Activated CD4-positive, alpha-beta T cell treated with anti-CD3 and anti-CD28 coated beads for 1 hour (primary cell): ENCODE data around the gene MT4.
A peak's percentile ranks its signal among the peaks of the same experiment; 100 is the strongest.
"Not testable (repeated sequence)": the region's sequence is repeated elsewhere in the genome, so short reads cannot be mapped to it uniquely, and the experiment has no call there.

Experiments used
- DNase-seq: peaks from one replicate; pipeline ENCODE4 v3.0.0-alpha.2; 2020

Gene MT4

DNA sequence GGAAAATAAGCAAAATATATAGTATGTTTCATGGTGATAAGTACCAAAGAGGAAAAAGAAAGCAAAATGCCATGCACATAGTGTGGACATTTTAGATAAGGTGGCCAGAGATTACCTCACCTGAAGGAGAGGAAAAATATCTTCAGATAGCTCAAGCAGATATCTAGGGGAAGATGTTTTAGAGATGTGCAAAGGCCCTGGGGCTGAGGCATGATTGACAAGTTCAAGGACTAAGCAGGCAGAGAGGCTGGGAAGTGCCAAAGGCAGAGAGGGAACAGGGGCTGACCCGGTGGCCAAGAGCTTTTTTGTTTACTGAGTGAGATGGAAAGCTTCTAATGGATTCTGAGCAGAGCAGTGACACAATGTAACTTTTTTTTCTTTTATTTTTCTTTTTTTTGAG, 4.4 kb upstream of the MT4 start:
- DNase-seq = no peak

DNA sequence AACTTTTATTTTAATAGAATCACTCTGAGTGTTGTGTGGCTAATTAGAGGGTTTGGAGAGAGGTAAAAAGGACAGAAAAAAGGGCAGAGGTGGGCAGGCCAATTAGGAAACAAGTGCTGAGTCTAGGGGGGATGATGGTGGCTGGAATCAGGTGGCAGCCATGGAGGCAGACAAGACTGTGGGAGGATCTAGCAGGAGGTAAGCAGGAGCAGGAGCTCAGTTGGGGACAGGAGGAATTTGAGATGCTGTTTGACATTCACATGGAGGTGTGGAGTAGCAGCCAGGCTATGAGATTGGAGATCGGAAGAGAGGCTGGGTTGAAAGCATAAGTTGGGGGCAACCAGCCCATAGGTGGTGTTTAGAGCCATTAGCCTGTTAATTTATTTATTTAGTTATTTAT, 3.7 kb upstream of the MT4 start:
- DNase-seq = no peak

DNA sequence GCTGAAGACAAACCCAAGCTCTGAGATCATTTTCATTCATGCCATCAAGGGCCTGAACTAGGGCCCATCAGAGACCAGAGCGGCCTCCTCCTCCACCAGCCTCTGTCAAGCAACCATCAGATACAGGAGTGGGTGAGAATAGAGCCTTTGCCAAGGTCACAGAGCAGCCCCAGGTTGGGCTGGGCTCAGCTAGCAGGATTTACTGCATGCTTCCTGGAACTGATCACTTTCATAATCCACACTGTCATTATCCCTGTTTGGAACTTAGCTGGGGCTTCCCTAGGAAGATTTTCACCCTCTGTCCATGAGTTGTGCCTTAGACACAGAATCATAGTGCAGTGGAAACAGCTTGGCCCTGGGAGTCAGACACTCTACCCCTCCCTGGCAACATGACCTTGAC, 5.1 kb downstream of the MT4 start:
- DNase-seq = no peak

DNA sequence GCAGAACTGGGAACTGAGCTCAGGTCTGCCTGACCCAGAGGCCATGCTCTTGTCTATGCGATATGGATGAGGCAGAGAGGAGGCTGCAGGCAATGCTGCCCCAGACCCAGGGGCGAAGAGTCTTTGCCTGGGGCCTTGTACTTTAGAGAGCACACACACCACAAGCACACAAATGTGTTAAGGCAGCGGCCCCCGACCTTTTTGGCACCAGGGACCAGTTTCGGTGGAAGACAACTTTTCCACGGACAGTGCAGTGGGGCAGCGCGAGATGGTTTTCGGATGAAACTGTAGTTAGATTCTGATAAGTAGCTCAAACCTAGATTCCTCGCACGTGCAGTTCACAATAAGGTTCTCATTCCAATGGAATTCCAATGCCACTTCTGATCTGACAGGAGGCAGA, 6.7 kb downstream of the MT4 start:
- no peak for DNase-seq

DNA sequence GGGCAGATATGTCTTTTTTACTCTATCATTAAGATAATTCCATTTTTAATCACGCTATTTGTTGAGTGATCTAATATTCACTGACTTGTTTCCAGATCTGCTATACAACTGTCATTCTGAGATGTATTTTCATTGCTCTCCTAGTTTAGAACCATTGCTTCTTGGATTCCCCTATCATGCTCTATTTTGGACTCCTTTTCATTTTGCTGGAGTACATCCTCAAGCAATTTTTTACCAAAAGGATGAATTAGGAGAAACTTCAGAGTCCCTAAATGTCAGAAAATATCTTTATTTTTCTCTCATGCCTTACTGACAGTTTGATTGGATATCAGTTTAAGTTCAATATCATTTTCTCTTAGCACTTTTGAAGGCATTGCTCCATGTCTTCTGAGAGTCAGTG, 9.8 kb downstream of the MT4 start:
- no peak for DNase-seq

DNA sequence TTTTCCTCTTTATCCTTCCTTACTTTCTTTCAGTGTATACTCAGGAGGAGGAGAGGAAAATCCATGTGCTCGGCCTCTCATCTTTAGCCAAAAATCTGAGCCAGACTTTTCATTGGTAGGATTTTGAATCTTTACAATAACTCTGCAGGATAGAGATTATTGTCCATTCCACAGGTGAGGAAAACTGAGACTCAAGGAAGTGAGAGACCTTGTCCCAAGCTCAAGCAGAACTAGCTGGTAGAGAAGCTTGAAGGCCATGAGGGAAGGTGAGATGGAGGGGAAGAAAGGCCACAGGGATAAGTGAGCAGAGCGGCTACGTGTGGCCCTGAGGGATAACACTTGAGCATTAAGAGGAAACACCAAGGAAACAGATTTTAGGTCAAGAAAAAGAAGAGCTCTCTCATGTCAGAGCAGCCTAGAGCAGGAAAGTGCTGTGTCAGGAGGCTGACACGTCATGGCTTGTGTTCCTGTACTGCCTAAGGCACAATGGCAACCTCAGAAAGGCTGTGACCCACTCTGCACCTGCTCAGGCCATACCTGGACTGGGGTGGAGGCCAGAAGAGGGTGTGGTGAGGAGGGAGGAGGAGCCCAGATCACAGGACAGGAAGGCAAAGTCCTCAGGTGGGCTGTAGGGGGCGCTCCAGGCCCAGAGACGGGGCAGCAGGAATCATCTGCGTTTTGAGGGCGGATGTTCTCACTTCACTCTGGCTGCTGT, 11.9 kb downstream of the MT4 start:
- peak; percentile 79 for DNase-seq

DNA sequence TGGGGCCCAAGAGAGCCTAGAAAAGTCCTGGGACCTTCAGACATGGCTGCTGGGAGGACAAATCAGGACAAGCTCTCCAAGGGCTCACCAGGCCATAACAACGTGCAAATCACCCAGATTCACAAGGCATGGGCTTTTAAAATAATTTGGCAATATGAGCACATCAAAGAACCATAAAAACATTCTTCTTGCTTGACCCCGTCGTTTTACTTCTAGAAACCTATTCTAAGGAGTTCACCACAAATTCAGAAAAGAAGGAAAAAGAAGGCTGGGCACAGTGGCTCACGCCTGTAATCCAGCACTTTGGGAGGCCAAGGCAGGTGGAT, 12.4 kb downstream of the MT4 start:
- no peak for DNase-seq

DNA sequence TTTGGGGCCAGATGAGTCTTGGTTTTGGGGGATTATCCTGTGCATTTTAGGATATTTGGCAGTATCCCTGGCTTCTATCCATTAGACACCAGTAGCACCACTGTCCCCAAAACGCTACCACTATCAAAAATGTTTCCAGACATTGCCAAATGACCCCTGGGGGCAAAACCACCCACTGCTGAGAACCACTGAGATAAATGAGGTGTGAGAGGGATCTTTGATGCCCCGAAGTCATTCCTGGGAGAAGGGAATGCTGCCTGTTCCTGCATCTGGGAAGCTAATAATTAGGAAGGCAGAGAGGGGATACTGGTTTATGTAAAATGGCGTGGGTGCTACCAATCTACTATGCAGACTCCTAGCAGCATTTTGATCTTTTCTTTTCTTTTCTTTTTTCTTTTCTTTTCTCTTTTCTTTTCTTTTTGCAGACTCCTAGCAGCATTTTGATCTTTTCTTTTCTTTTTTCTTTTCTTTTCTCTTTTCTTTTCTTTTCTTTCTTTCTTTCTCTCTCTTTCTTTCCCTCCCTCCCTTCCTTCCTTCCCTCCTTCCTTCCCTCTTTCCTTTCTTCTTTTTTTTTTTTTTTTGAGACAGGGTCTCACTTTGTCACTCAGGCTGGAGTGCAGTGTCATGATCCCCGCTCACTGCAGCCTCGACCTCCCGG, 15.6 kb downstream of the MT4 start:
- DNase-seq = no peak

DNA sequence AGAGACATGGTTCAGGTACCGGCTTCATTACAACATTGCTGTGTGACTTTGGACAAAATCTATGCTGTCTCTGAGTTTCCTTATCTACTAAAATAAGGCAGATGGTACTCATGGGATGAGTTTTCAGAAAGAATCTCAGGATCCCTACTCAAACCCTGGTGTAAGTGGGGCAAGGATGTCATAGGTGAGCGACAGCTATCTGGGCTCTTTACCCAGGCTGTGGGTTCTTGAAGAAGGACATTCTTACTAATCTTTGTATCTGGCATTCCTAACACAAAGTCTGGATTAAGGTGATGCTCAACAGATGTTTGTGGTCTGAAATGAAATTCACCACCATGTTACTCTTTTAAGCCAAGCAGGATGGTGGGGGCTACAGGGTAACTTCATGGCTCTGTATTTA, 18.0 kb downstream of the MT4 start:
- DNase-seq = not testable (repeated sequence)

DNA sequence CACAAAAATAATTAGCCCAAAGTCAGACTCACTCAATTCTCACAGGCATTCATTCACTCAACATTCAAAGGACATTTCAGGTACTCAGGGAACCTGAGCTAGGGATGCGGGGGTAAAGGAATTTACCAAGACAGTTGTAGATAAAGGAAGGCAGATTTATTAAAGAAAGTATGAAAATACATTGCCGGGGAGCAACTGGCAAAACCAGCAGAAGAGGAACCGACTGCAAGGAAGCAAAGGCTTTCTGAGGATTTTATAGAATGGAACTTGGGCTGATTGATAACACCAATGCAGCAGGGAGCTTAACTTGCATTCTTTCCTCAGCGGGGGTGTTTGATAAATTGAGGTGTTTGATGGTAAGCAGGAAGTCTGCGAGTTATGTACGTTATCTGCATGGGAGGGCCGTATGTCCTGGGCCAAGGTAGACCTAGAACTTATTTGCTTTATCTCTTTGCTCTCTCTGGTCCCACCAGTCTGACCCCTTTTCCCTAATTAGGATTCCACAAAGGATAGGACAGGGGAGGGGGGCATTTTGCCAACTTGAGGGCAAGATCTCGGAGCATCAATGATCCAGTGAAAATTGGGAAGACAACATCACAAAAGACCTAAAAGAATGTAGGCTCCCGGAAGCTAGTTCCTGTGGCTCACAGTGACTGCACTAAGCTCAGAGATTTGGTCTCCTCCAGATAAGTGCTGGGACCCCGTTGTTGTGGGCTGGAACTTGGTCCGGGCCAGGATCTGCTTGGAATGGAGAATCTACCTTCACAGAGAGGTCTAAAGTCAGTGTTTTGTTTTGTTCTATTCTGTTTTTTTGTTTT, 18.7 kb downstream of the MT4 start:
- no peak for DNase-seq

DNA sequence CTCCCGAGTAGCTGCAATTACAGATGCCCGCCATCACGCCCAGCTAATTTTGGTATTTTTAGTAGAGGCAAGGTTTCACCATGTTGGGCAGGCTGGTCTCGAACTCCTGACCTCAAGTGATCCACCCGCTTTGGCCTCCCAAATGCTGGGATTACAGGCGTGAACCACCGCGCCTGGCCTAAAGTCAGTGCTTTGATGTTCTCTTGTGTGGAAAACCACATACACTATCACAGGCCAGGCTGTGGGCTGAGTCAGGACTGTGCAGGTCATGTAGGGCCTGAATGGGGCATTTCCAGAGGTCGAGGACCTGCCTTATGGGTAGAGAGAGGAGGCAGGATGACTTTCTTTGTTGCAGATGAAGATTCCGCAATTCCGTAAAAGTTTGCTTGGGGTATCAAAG, 19.4 kb downstream of the MT4 start:
- no peak for DNase-seq

DNA sequence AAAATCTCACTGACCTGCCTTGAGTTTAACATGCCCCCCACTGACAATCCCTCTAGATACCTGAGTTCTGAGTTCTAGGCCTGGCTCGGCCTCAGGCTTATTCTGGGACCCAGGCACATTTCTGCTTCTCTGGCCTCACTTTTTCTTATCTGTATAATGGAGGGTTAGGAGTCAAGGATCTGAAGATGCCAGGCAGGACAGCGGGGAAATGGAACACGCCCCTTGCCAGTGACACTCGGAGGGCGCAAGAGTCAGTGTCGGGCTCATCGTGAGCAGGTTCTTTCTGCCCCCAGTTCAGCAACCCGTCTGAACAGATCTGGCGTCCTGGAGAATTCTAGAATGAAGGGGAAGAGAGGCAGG, 23.9 kb downstream of the MT4 start:
- no peak for DNase-seq

DNA sequence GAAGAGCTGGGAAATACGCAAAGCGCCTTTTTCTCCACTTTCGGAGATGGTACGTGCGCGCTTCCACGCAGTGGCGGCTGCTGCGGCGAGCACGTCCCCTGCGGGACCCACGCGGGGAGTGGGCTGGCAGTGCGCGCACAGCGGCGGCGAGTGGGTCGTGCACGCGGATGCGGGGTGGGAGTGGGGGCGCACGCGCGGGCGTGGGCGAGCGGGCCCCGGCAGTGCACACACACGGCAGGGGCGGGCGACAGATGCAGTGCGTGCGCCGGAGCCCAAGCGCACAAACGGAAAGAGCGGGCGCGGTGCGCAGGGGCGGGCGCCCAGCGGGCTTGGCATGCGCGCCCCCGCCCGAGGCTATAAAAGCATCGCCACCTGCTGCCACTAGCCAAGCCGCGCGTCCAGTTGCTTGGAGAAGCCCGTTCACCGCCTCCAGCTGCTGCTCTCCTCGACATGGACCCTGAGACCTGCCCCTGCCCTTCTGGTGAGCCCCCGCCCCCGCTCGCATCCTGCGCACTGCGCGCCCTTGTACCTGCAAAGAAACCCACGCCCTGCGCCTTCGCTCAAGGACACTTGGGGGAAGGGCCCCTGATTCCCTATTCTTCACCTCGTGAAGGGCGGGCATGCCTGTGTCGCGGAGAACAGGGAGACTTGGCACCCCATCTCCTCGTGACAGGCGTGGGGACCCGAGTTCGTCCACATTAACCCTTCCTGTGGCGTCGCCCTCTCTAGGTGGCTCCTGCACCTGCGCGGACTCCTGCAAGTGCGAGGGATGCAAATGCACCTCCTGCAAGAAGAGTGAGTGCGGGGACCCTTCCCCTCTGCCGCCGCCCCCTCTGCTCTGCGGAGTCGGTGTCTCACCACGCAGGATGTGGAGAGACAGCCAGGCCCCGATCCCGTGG, 24.5 kb downstream of the MT4 start, which contains the start of gene MT3:
TSS of gene MT3 (plus strand) at position 388 of the 899 bp plus-strand sequence. CDS start at position 451, 63 bp downstream.
- DNase-seq = no peak

DNA sequence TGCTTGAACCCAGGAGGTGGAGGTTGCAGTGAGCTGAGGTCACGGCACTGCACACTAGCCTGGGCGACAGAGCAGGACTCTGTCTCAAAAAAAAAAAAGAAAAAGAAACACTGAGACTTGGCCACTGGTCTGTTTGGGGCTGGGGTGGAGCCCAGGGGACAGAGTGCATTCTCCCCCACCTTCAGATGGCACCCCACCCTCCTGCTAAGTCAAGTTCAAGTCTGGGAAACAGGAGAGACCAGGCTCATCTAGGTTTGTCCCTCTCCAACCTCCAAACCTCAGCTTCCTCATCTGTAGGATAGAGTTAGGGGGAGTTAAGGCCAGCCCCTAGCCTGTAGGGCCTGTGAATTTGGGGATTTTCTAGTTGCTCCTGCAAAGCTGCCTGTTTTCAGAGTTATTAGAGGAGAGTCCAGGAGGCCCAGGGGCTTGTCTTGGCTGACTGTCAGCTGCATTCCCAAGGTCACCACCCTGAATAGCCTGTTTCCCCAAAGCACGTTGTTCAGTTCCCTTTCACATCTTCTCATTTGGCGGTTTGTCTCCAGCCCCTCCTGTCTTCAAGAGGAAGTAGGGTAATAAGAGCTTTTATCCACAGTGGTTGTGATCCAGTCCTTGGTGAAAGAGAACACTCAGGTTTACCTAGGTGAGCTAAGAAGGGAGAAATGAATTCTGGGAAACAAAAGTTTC, 26.6 kb downstream of the MT4 start:
- no peak for DNase-seq

DNA sequence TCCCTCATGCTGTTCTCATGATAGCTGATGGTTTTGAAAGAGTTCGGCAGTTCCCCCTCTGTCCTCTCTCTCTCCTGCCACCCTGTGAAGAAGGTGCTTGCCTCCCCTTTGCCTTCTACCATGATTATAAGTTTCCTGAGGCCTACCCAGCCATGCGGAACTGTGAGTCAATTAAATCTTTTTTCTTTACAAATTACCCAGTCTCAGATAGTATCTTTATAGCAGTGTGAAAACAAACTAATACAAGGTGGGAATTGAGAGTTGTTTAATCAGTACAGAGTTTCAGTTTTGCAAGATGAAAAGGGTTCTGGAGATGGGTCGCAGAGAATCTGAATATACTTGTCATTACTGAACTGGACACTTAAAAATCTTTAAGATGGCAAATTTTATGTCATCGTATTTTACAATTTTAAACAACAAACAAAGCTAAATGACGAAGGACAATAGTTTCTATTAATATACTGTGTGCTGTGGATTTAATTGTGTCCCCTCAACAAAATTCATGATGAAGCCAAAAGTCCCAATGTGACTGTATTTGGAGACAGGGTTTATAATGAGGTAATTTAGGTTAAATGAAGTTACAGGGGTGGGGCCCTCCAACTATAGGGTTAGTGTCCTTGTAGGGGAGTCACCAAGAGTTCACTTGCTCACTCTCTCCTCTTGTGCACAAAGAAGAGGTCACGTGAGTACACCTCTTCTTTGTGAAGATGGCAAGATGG, 28.9 kb downstream of the MT4 start:
- no peak for DNase-seq

DNA sequence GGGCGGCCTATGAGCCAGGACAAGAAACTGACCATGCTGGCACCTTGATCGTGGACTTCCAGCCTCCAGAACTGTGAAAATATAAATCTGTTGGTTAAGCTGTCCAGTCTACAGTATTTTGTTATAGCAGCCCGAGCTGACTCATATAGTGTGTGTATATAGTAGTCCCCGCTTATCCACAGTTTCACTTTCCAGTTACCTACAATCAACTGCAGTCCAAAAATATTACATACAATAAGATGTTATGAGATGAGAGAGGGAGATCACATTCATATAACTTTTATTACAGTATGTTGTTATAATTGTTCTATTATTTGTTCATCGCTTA, 29.4 kb downstream of the MT4 start:
- no peak for DNase-seq

DNA sequence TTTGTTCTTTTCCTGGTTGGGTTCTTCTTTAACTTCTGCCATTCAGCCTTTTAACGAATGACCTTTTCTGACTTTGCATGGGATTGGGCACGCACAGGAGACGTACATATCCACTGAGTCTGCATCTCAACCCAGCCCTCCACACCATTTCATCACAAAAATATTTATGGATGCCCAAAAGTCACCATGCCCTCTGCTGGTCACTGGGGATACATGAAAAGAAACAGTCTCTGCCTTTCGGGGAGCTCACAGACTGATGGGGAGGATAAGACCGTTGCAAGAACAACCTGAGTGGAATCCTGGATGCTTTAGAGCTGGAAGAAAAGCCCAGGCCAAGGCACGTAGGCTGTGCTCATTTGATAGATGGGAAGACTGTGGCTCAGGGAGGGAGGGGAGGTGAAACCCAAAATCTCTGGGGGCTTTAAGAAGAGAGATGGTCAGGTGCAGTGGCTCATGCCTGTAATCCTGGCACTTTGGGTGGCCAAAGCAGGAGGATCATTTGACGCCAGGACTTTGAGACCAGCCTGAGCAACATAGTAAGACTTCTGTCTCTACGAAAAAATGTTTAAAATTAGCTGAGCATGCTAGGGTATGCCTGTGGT, 35.6 kb downstream of the MT4 start:
- DNase-seq = no peak

DNA sequence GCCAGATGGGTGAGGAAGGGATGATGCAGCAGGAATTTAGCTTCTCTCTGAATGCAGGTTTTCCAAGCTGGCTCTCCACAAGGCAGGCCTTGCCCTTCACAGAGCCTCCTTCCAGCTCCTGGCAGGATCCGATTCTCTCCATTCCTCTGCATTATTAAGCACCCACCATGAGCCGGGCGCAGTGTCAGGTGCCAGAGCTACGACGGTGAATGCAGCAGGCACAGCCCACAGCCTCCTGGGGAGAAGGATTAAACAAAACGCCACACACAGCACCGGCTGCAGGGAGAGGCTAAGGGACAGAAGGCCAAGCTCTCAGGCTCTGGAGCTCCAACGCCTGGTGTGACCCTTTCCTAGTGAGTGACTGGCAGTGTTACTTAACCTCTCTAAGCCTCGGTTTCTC, 36.5 kb downstream of the MT4 start:
- DNase-seq = no peak

DNA sequence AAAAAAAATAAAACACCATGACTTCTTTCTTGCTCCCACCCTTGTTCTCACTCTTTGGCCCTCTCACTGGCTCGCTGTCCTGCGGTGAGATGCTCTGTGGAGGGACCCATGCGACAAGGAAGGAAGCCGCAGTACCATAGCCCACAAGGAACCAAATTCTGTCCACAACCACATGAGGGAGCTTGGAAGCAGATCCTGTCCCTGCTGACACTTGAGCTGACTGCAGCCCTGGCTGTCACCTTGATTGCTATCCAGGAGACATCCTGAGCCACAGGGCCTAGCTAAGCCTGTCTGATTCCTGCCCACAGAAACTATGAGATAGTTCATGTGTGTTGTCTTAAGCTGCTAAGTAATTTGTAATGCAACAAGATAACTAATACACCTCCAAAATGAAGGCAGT, 38.7 kb downstream of the MT4 start:
- no peak for DNase-seq

DNA sequence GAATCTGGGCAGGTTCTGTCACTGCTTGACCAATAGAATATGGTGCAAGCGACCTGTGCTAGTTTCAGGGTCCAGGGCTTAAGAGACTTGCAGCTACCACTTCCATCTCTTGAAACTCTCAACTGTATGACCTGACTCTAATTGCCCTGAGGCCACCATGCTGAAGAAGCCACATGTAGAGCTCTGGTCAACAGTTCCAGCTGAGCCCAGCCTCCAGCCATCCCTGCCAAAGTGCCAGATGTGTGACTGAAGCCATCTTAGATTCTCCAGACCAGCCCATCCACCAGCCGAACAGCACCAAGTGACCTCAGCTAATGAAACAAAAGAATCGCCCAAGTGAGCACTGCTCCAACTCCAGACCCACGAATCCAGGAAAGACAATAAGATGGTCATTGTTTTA, 40.1 kb downstream of the MT4 start:
- DNase-seq = no peak

DNA sequence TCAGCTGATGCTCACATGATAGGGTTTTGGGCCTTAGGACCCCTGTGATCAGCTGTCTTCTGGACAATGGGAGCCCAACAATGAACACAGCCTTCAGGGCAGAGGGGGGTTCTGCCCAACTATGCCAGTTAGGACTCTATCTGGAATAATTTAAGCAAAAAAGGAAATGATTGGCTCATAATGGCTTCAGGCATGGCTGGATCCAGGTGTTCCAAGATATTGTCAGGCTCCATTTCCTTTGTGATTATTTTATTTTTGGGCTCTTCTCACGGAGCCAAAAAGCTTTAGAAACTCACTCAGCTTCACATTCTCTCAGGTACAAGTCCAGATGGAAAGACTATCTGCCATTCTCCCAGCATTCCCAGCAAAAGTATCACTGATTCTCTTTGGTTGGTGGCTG, 40.6 kb downstream of the MT4 start:
- DNase-seq = no peak

DNA sequence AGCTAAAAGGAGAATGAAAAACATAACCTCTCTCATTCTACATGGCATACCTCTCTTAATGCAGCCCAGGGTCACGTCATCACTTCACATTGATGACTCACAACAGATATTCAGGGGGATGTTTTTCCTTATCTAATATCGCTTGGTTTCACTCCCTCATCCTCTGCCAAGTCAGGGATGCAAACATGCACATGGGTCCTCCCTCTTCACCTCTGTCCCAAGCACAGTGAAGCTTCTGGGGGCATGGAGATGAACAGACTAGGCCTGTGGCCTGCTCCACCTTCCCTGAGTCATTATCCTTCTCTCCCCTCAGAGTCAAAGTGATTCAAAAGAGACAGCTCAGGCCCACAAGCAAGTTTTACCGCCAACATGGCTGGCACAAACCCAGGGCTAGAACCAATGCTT, 41.2 kb downstream of the MT4 start:
- DNase-seq = no peak
